Glutamatergic neuron (in vitro differentiated cells): Measurements from ENCODE around the gene ZNF207. TPM values are rescaled to one million over a fixed set of nuclear protein-coding genes. Genes with fewer than 3 reads are reported as not detected.
"Not testable (repeated sequence)": the region's sequence is repeated elsewhere in the genome, so short reads cannot be mapped to it uniquely, and the experiment has no call there.

Source experiments
- DNase-seq: peaks from one replicate; pipeline ENCODE4 v3.0.0; 2022
- H3K27ac Mint-ChIP-seq: one replicate; pipeline ENCODE4 v1.8.0; 2020; ENCODE audit warnings: mild to moderate bottlenecking, mixed read lengths, inconsistent platforms; ENCODE audit not compliant: unreplicated experiment
- H3K27me3 Mint-ChIP-seq: one replicate; pipeline ENCODE4 v1.8.0; 2020; ENCODE audit warnings: mild to moderate bottlenecking, moderate library complexity, mixed read lengths, inconsistent platforms; ENCODE audit not compliant: unreplicated experiment
- H3K36me3 Mint-ChIP-seq: one replicate; pipeline ENCODE4 v1.8.0; 2020; ENCODE audit warnings: mild to moderate bottlenecking, mixed read lengths, inconsistent platforms; ENCODE audit not compliant: unreplicated experiment
- H3K4me1 Mint-ChIP-seq: one replicate; pipeline ENCODE4 v1.8.0; 2020; ENCODE audit warnings: mild to moderate bottlenecking, low read depth, mixed read lengths, inconsistent platforms; ENCODE audit not compliant: unreplicated experiment
- H3K4me3 Mint-ChIP-seq: one replicate; pipeline ENCODE4 v1.8.0; 2020; ENCODE audit warnings: mild to moderate bottlenecking, mixed read lengths, inconsistent platforms; ENCODE audit not compliant: unreplicated experiment
- H3K9me3 Mint-ChIP-seq: one replicate; pipeline ENCODE4 v1.8.0; 2020; ENCODE audit warnings: mild to moderate bottlenecking, moderate library complexity, mixed read lengths, inconsistent platforms; ENCODE audit not compliant: unreplicated experiment
- CTCF ChIP-seq: fragments of 200-600 bp; sonication (generic); IDR thresholded peaks from one replicate; pipeline ENCODE4 v1.5.0; 2021; ENCODE audit not compliant: partially characterized antibody, unreplicated experiment
- total RNA-seq: library from RNA; stranded (reverse); fragmentation: NEBNext Ultra II Directional; extraction: Animal tissue kit (Norgen Biotek cat#: 25700); gene quantifications from one replicate; pipeline ENCODE4 v1.2.1, GENCODE V29; 2021; ENCODE audit not compliant: unreplicated experiment

The ZNF207 gene
- total RNA-seq, 1 donor from 2014 or later, result 216 TPM

GRCh38 chr17:32385121-32385520, 35.2 kb downstream of the ZNF207 start:
- no peak overlapping the region for H3K27ac Mint-ChIP-seq
- H3K4me3 Mint-ChIP-seq, result no peak overlapping the region
- H3K36me3 Mint-ChIP-seq, result no peaks in the 10 kb centered on the region
- no peak for TF ChIP-seq CTCF
- H3K4me1 Mint-ChIP-seq, result no peaks in the 10 kb centered on the region
- DNase-seq, result no peak
- no peaks in the 10 kb centered on the region for H3K9me3 Mint-ChIP-seq
- H3K27me3 Mint-ChIP-seq, result no peaks in the 10 kb centered on the region

GRCh38 chr17:32385971-32386370, 36.0 kb downstream of the ZNF207 start:
- Mint-ChIP-seq H3K9me3 (no peaks in the 10 kb centered on the region), H3K27ac (no peak overlapping the region), H3K27me3 (no peaks in the 10 kb centered on the region), H3K4me3 (no peak overlapping the region), H3K36me3 (no peaks in the 10 kb centered on the region), H3K4me1 (no peaks in the 10 kb centered on the region)
- TF ChIP-seq CTCF, result no peak
- DNase-seq, result no peak

GRCh38 chr17:32386844-32387243, 36.9 kb downstream of the ZNF207 start:
- no peaks in the 10 kb centered on the region for H3K9me3 Mint-ChIP-seq
- H3K4me3 Mint-ChIP-seq, result no peak overlapping the region
- no peak overlapping the region for H3K27ac Mint-ChIP-seq
- H3K4me1 Mint-ChIP-seq, result no peaks in the 10 kb centered on the region
- H3K27me3 Mint-ChIP-seq, result no peaks in the 10 kb centered on the region
- no peaks in the 10 kb centered on the region for H3K36me3 Mint-ChIP-seq
- TF ChIP-seq CTCF, result no peak
- DNase-seq, result no peak

GRCh38 chr17:32388128-32388527, 38.2 kb downstream of the ZNF207 start:
- not testable (repeated sequence) for H3K36me3 Mint-ChIP-seq, H3K4me3 Mint-ChIP-seq, H3K27me3 Mint-ChIP-seq, H3K9me3 Mint-ChIP-seq, H3K27ac Mint-ChIP-seq, DNase-seq, H3K4me1 Mint-ChIP-seq

- Mint-ChIP-seq H3K9me3 (no peaks in the 10 kb centered on the region), H3K27ac (no peak overlapping the region), H3K4me3 (no peak overlapping the region), H3K4me1 (no peaks in the 10 kb centered on the region), H3K36me3 (peaks cover 4% of the 10 kb centered on the region), H3K27me3 (peaks cover 2% of the 10 kb centered on the region)
- no peak for DNase-seq
- TF ChIP-seq CTCF, result no peak
These were observed 38.9 kb downstream of the ZNF207 start for GRCh38 chr17:32388613-32389459.
